Peyer's patch (tissue), 4 donors: ENCODE measurements around the gene LRBA.

Experiments used
- POLR2A ChIP-seq, 2 donors: fragments of 450-650 bp; IDR thresholded peaks; one replicate each; pipeline ENCODE4 v1.5.1; 2017; ENCODE audit warnings: antibody characterized with exemption in 2 of 2, mild to moderate bottlenecking in 2 of 2, moderate library complexity in 2 of 2
- TF ChIP-seq, protein P1 (sequence below), 6 experiments: fragments of 450-650 bp in 4 of 6; fragments of 200-600 bp in 2 of 6; sonication (generic) in 1 of 6; IDR thresholded peaks; one replicate each; pipeline ENCODE4 v1.5.1; 2017 to 2019; ENCODE audit warnings: antibody characterized with exemption in 6 of 6, mild to moderate bottlenecking in 3 of 6, moderate library complexity in 1 of 6

DNA sequence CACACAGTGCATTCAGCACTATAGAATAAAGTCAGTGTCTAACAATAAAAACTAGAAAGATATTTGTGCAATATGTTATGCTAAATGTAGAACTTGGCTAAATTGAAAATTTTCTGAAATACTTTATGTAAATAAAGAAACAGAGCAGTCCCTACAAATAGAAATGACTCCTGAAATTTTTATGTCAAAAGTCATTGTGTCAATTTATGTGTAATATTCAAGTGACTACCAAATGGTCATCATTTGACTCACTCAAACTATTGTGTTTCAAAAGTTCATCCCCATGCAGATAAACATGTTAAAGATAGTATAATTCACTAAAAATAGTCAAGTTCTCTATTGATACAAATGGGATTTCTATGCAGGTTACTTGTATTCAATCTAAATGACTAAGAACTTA lies 17.9 kb downstream of the LRBA start:
- TF ChIP-seq, protein P1, sequence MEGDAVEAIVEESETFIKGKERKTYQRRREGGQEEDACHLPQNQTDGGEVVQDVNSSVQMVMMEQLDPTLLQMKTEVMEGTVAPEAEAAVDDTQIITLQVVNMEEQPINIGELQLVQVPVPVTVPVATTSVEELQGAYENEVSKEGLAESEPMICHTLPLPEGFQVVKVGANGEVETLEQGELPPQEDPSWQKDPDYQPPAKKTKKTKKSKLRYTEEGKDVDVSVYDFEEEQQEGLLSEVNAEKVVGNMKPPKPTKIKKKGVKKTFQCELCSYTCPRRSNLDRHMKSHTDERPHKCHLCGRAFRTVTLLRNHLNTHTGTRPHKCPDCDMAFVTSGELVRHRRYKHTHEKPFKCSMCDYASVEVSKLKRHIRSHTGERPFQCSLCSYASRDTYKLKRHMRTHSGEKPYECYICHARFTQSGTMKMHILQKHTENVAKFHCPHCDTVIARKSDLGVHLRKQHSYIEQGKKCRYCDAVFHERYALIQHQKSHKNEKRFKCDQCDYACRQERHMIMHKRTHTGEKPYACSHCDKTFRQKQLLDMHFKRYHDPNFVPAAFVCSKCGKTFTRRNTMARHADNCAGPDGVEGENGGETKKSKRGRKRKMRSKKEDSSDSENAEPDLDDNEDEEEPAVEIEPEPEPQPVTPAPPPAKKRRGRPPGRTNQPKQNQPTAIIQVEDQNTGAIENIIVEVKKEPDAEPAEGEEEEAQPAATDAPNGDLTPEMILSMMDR (IDR thresholded peaks at IDR 0.05) = no peak
- no peak for TF ChIP-seq POLR2A (IDR thresholded peaks at IDR 0.05)
